HG03280 (cell line): ENCODE measurements around the gene FAM241B.

Source experiments
- ATAC-seq: cut with Tn5 transposase; IDR thresholded peaks from one replicate; pipeline ENCODE4 v1.9.1; 2021; ENCODE audit warnings: mild to moderate bottlenecking, moderate library complexity; ENCODE audit not compliant: unreplicated experiment

The FAM241B gene

GRCh38 chr10:69662901-69663300, 32.9 kb downstream of the FAM241B start:
- ATAC-seq = no peak

GRCh38 chr10:69663369-69663947, 33.4 kb downstream of the FAM241B start:
- no peak for ATAC-seq

GRCh38 chr10:69665474-69666320, 35.6 kb downstream of the FAM241B start:
- no peak for ATAC-seq

- ATAC-seq = no peak
Observed at GRCh38 chr10:69666756-69667155, 36.7 kb downstream of the FAM241B start.

GRCh38 chr10:69668721-69669120, 38.7 kb downstream of the FAM241B start:
- ATAC-seq = no peak

- no peak for ATAC-seq
Observed at GRCh38 chr10:69669409-69669808, 39.4 kb downstream of the FAM241B start.

- no peak for ATAC-seq
Observed at GRCh38 chr10:69673521-69673920, 43.5 kb downstream of the FAM241B start.

GRCh38 chr10:69674786-69675185, 44.7 kb downstream of the FAM241B start:
- ATAC-seq = no peak

GRCh38 chr10:69676301-69676700, 46.3 kb downstream of the FAM241B start:
- ATAC-seq = no peak

- ATAC-seq = no peak
Observed at GRCh38 chr10:69677985-69678654, 48.1 kb downstream of the FAM241B start.

GRCh38 chr10:69679736-69680135, 49.7 kb downstream of the FAM241B start:
- ATAC-seq = no peak

- ATAC-seq = no peak
Observed at GRCh38 chr10:69680610-69681009, 50.6 kb downstream of the FAM241B start.

- ATAC-seq = no peak
Observed at GRCh38 chr10:69681436-69681835, 51.4 kb downstream of the FAM241B start.

GRCh38 chr10:69682955-69683474, 53.0 kb downstream of the FAM241B start:
- no peak for ATAC-seq
